Measurements from ENCODE around the gene NFIB. TPM values are rescaled to one million over a fixed set of nuclear protein-coding genes. Genes with fewer than 3 reads are reported as not detected.
A peak's percentile ranks its signal among the peaks of the same experiment; 100 is the strongest.

The NFIB gene
- total RNA-seq, 2 donors from 2014 or later = 53.0 to 54.0 TPM

DNA sequence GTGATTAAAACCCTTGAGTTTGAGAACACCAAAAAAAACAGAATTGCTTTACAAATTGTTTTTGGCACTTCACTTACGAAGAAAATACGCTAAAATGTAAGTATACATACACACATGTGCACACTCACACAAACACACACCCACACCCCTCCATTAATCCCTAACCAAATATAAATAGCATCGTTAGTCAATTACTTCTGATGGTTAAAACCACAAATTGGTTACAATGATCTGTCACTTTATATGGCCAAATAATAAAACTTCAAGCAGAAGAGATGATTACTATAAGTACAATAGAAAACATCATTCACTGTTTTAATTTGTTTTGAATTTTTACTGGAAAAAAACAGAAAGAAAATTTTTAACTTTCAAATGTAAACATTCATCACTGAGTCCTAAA, 103.5 kb downstream of the NFIB start:
- TF ChIP-seq, protein P1, sequence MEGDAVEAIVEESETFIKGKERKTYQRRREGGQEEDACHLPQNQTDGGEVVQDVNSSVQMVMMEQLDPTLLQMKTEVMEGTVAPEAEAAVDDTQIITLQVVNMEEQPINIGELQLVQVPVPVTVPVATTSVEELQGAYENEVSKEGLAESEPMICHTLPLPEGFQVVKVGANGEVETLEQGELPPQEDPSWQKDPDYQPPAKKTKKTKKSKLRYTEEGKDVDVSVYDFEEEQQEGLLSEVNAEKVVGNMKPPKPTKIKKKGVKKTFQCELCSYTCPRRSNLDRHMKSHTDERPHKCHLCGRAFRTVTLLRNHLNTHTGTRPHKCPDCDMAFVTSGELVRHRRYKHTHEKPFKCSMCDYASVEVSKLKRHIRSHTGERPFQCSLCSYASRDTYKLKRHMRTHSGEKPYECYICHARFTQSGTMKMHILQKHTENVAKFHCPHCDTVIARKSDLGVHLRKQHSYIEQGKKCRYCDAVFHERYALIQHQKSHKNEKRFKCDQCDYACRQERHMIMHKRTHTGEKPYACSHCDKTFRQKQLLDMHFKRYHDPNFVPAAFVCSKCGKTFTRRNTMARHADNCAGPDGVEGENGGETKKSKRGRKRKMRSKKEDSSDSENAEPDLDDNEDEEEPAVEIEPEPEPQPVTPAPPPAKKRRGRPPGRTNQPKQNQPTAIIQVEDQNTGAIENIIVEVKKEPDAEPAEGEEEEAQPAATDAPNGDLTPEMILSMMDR (IDR thresholded peaks at IDR 0.05) = no peak
- no peak overlapping the region for H3K9ac ChIP-seq (ENCODE audit: low read depth in 2 of 2, low read length in 2 of 2)
- DNase-seq = no peak
- H3K27ac ChIP-seq = no peak overlapping the region
- no peaks in the 10 kb centered on the region for H3K36me3 ChIP-seq
- H3K27me3 ChIP-seq = no peaks in the 10 kb centered on the region
- intact Hi-C loops (cut with DNase I) = loop anchor here (10.0 kb wide), 1 partner anchor 104 kb away; the partner anchor contains the start of gene NFIB
- H3K9me3 ChIP-seq = no peaks in the 10 kb centered on the region
- no peaks in the 10 kb centered on the region for H3K4me1 ChIP-seq
- no peak overlapping the region for H3K4me3 ChIP-seq

DNA sequence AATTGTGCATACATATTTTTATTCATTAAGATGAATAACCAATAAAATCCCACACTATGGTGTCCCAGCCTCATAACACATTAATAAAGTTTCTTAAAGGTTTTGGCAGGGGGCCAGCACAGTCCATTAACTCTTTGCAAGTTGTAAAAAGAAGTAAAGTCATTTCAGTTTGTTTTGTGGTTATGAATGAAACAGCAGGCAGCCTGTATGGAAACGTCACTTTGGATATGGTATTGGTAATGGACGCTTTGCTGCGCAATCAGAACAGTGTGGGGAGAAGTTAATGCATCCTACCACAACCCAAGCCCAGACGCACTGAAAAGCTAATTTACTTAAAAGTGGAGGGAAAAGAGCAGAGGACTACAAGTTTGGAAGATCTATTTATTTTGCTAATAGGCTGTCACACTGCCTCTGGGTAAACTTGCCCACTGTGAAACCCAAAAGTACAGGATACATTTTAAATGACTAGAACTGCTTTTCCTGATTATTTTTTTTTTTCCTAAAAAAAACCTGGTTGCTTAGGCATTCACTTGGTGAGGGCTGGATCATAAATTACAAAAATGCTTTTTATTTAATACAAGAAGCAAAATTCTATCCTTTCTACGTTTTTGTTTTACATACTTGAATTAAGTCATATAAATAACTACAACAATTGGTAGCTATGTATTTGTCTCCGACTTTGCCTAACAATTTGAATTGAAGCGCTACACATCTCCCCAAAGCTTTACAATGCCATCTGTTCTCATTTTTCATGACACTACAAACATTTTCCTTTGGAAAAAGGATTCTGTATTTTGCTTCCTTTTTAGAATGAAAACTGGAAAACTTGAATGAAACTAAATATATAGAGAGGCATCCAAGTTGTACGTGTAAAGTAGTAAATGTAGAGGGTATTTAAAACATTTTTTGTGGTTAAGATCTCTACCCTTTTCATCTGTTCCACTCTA, 104.3 kb downstream of the NFIB start:
- Histone ChIP-seq H3K4me3 (no peak overlapping the region), H3K4me1 (no peaks in the 10 kb centered on the region), H3K9me3 (no peaks in the 10 kb centered on the region), H3K27me3 (no peaks in the 10 kb centered on the region), H3K9ac (ENCODE audit: low read depth in 2 of 2, low read length in 2 of 2) (no peak overlapping the region), H3K36me3 (no peaks in the 10 kb centered on the region), H3K27ac (no peak overlapping the region)
- DNase-seq = no peak
- TF ChIP-seq, protein P1 (IDR thresholded peaks at IDR 0.05) = no peak
- intact Hi-C loops (cut with DNase I) = loop anchor here (10.0 kb wide), 1 partner anchor 105 kb away; the partner anchor contains the start of gene NFIB

DNA sequence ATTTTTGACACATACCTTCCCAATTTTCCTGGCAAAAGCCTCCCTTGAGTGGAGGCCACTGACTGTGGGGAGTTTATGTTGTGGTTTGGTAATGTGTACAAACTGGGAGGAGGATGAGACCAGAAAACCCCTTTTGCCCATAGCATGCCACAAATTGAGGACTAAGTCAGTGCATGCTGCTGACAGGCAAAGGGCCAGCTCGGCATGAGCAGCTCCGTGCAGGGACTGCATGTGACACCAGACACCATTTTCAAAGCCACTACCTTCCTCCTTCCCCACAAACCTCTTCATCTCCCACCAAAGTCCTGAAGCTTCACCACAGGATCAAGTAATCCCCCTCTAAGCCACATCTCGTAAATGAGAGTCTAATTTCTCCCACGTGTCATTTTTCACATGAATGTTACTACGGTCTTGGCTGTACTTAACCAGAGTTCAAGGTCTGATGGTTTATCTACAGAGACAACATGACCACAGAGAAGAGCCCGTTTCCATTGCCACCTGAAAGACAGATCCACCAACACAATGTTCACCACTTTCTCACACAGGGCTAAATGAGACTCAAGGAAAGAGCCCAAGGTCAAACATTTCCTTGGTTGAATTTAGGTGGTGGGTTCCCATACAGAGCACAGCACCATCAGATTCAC, 106.5 kb downstream of the NFIB start:
- Histone ChIP-seq H3K4me1 (no peaks in the 10 kb centered on the region), H3K4me3 (no peak overlapping the region), H3K36me3 (no peaks in the 10 kb centered on the region), H3K27me3 (no peaks in the 10 kb centered on the region), H3K9ac (ENCODE audit: low read depth in 2 of 2, low read length in 2 of 2) (no peak overlapping the region), H3K9me3 (no peaks in the 10 kb centered on the region), H3K27ac (no peak overlapping the region)
- TF ChIP-seq, protein P1 (IDR thresholded peaks at IDR 0.05) = no peak
- intact Hi-C loops (cut with DNase I) = no loop called here
- no peak for DNase-seq

DNA sequence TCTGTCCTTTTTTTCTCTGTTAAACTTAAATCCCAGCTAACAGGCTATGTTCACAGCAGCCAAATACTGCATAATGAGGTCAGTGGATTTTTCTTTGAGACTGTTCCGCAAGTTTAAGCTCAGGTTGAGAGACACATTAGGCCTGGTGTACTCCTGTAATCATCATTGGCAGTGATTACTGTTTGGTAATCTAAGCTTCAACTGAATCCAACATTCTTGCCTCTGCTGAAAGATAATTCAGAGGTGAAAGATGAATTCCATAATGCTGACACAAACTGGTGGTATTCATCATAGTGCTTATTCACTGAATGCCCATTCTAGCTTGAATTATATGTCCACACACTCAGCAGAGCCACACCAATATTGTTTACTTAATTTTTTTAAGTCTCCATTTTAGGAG, 108.5 kb downstream of the NFIB start:
- H3K36me3 ChIP-seq = no peaks in the 10 kb centered on the region
- H3K9me3 ChIP-seq = no peaks in the 10 kb centered on the region
- intact Hi-C loops (cut with DNase I) = no loop called here
- no peaks in the 10 kb centered on the region for H3K4me1 ChIP-seq
- no peak overlapping the region for H3K4me3 ChIP-seq
- H3K9ac ChIP-seq (ENCODE audit: low read depth in 2 of 2, low read length in 2 of 2) = no peak overlapping the region
- no peak for DNase-seq
- H3K27me3 ChIP-seq = no peaks in the 10 kb centered on the region
- TF ChIP-seq, protein P1 (IDR thresholded peaks at IDR 0.05) = no peak
- H3K27ac ChIP-seq = no peak overlapping the region

DNA sequence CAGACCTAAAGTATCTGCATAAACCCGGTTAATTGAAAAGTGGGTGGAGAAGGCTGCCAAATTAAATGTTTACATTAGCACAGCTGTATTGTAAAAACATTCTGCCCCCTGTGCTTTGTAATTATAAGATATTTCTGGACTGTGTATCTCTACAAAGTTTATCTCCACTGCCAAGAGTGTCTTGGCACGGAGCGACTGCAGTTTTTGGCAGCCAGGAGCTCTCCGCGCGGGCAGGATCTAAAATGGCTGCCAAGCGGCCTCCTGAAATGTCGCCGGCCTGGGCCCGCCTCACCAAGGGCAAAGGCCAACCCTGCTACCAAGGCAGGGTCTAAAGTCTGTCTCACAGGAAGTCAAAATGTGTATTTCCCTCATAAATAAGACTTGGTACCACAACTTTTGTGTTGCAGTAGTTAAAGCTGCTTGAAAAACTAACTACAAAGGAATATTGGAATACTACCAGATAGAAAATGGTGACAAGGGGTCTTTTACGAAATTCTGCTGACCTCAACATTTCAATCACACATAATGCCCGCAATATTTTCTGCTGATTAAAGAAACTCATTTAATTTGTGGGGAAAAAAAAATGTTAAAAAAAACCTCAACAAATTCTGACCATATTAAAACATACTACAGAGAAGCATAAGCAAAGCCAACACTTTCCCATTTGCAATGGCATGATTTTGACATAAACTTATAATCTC, 110.4 kb downstream of the NFIB start:
- H3K36me3 ChIP-seq = no peaks in the 10 kb centered on the region
- H3K9ac ChIP-seq (ENCODE audit: low read depth in 2 of 2, low read length in 2 of 2) = peak overlapping the region in 1 of 2 donors; percentile 62
- no peaks in the 10 kb centered on the region for H3K27me3 ChIP-seq
- H3K4me1 ChIP-seq = no peaks in the 10 kb centered on the region
- no peak overlapping the region for H3K4me3 ChIP-seq
- H3K9me3 ChIP-seq = no peaks in the 10 kb centered on the region
- H3K27ac ChIP-seq = peak overlapping the region; percentile 65
- TF ChIP-seq, protein P1 (IDR thresholded peaks at IDR 0.05) = no peak
- intact Hi-C loops (cut with DNase I) = no loop called here
- peak; percentile 81 for DNase-seq

All from colonic mucosa (tissue), 4 donors.